Loucy (cell line): Measurements from ENCODE around the gene USP11.

Experiments used
- CTCF ChIP-seq: fragments of 200-600 bp; sonication (generic); conservative IDR thresholded peaks from 2 replicates; pipeline ENCODE4 v1.5.1; 2014; ENCODE audit warnings: mild to moderate bottlenecking, antibody characterized with exemption, low read length
- EZH2phosphoT487 ChIP-seq: fragments of 200-600 bp; IDR thresholded peaks from 2 replicates; pipeline ENCODE4 v1.6.1; 2018; ENCODE audit warnings: antibody characterized with exemption, mild to moderate bottlenecking, moderate library complexity, borderline replicate concordance

- TF ChIP-seq CTCF (peak; percentile 58), EZH2phosphoT487 (no peak)
Observed at GRCh38 chrX:47193475-47194193, 39.2 kb upstream of the USP11 start, which contains the start of gene UBA1.
